GM12873 (cell line): Measurements from ENCODE around the gene VENTX.

Experiments
- TF ChIP-seq, protein P1 (sequence below): IDR thresholded peaks from 2 replicates; pipeline ENCODE4 v1.5.1; 2012; ENCODE audit warnings: low read depth, mild to moderate bottlenecking, moderate library complexity, low read length, control low read depth; ENCODE audit not compliant: insufficient read depth; ENCODE audit errors: missing control alignments

The VENTX gene

DNA sequence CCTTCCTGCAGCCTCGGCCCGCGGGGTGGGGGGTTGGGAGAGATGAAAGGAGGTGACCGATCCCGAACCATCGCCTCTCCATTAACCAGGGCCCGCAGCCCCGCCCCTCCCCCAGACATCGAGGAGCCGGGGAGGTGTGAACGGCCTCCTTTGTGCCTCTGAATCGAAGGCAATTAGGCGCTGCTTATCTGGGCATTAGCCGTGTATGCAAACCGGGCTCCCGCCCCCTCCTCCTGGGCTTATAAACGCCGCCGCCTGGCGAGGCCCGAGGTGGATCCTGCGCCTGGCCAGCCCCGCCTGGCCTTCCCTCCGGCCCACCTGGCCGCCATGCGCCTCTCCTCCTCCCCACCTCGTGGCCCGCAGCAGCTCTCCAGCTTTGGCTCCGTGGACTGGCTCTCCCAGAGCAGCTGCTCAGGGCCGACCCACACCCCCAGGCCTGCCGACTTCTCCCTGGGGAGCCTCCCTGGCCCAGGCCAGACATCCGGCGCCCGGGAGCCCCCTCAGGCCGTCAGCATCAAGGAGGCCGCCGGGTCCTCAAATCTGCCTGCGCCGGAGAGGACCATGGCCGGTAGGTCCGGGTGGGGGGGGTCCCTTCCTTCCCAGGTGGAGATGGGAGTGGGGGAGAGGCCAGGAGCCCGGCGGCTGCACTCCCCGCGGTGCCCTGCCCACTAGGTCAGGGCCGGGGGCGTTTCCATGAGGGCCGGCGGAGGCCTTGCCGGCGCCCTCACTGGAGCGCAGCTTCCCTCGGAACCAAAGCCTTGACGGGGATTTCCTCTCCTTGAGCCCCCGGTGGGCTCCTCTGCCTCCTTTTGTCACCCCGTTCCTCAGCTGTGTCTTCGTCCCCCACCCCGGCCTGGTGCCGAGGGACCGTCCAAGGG lies at the start of gene VENTX:
TSS of gene VENTX (plus strand) at position 268 of the 878 bp plus-strand sequence. CDS start at position 328, 60 bp downstream.
- TF ChIP-seq, protein P1, sequence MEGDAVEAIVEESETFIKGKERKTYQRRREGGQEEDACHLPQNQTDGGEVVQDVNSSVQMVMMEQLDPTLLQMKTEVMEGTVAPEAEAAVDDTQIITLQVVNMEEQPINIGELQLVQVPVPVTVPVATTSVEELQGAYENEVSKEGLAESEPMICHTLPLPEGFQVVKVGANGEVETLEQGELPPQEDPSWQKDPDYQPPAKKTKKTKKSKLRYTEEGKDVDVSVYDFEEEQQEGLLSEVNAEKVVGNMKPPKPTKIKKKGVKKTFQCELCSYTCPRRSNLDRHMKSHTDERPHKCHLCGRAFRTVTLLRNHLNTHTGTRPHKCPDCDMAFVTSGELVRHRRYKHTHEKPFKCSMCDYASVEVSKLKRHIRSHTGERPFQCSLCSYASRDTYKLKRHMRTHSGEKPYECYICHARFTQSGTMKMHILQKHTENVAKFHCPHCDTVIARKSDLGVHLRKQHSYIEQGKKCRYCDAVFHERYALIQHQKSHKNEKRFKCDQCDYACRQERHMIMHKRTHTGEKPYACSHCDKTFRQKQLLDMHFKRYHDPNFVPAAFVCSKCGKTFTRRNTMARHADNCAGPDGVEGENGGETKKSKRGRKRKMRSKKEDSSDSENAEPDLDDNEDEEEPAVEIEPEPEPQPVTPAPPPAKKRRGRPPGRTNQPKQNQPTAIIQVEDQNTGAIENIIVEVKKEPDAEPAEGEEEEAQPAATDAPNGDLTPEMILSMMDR = no peak

DNA sequence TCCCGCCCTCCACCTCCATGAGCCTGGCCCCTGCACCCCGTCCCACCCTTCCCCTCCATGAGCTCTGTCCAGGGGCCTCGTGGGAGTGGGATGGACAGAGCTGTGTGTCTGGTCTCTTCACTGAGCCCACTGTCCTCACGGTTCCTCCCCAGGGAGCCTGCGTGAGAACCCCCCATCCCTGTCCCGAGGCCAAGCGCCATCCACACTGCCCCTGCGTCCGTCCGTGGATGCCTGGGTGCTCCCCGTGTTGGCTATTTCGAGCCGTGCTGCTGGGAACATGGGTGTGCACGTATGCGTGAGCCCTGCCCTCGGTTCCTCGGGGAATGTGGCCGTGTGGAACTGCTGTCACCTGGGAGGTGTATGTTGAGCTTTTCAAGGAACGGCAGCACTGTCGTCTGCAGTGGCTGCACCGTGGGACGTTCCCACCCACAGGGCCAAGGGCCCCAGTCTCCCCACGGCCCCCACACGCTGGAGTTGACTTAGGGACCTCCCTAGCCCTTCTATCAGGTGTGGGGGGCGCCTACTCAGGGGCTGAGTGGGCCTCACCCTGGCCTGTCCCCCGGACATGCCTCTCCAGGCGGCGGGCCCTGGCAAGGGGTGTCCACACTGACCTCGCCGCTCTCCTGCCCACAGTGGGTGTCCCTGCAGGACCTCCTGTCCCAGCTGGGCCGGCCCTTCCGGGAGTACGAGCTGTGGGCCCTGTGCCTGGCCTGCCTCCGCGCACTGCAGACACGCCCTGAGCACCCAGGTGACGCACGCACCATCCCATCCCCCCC lies 49.6 kb upstream of the VENTX start:
- TF ChIP-seq, protein P1 = no peak

GRCh38 chr10:133189256-133189655 lies 48.4 kb upstream of the VENTX start:
- TF ChIP-seq, protein P1 = no peak

DNA sequence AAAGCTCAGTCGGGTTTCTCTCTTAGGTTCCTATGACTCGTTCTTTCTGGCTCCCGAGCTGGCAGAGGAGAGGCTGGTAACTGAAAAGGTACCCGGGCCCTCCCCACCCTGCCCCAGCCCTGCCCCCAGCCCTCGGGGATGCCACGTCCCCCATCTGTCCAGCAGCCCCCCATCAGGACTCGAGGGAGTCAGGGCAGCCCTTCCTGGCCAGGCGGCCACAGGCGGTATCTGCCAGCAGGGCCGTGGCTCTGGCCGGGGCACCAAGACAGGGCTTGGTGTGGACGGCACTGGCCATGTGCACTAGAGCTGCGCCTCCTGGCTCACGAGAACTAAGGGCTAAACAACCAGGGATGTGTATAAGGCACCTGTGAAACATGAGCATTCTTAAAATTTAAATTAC lies 47.9 kb upstream of the VENTX start:
- TF ChIP-seq, protein P1 = no peak

DNA sequence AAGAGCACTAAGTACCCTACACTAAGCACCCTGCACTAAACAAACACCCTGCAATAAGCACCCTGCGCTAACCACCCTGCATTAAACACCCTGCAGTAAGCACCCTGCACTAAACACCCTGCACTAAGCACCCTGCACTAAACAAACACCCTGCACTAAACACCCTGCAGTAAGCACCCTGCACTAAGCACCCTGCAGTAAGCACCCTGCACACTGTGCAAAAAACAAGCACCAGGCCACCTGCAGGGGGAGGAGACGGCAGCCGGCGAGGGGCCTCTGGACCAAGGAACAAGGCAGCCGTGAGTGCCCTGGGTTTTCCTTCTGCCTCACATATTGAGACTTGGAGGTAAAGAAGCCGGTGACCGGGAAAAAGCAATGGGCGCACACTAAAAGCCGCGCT lies 47.4 kb upstream of the VENTX start:
- TF ChIP-seq, protein P1 = no peak

DNA sequence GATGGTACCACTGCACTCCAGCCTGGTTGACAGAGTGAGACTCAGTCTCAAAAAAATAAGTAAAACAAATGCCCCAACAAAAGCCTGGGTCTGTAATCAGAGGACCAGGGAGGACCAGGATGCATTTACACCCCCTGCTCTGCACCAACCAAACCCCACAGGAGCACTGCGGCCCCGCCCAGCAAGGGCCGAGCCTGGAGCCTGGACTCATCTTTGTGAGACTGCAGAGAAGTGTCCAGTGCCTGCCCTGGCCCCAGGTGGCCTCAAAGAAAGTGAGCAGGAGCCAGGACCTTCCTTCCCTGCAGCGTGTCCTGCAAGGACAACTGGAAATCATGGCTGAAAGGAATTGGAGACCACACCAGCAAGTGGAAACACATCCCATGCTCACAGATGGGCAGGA lies 46.0 kb upstream of the VENTX start:
- TF ChIP-seq, protein P1 = no peak

- TF ChIP-seq, protein P1 = no peak
These were observed 43.5 kb upstream of the VENTX start for GRCh38 chr10:133194151-133194550.
